Right kidney (tissue), 9 donors: ENCODE measurements around the gene DYRK4.
A peak's percentile ranks its signal among the peaks of the same experiment; 100 is the strongest.
"Not testable (repeated sequence)": the region's sequence is repeated elsewhere in the genome, so short reads cannot be mapped to it uniquely, and the experiment has no call there.

Source experiments
- DNase-seq: peaks from one replicate; pipeline ENCODE4 v3.0.0-alpha.2; 2016
- long read RNA-seq, 8 donors: transcript quantifications; one replicate each; lab custom pipeline, GENCODE V29; 2026

DYRK4 gene
- long read RNA-seq, donor 1, partial matches to known transcripts = 22 of 34 reads
- long read RNA-seq, donor 1, other reads (novel, unspliced or antisense) = 8 of 34 reads
- long read RNA-seq, donor 2, partial matches to known transcripts = 6 of 9 reads
- long read RNA-seq, donor 2, other reads (novel, unspliced or antisense) = 0 of 9 reads
- long read RNA-seq, donor 3, partial matches to known transcripts = 0 of 1 reads
- long read RNA-seq, donor 3, other reads (novel, unspliced or antisense) = 0 of 1 reads
- long read RNA-seq, donor 4, partial matches to known transcripts = 0 of 5 reads
- long read RNA-seq, donor 4, other reads (novel, unspliced or antisense) = 0 of 5 reads
- long read RNA-seq, donor 5, partial matches to known transcripts = 8 of 12 reads
- long read RNA-seq, donor 5, other reads (novel, unspliced or antisense) = 0 of 12 reads
- long read RNA-seq, donor 6, partial matches to known transcripts = 11 of 15 reads
- long read RNA-seq, donor 6, other reads (novel, unspliced or antisense) = 0 of 15 reads
- long read RNA-seq, donor 7, partial matches to known transcripts = 17 of 26 reads
- long read RNA-seq, donor 7, other reads (novel, unspliced or antisense) = 5 of 26 reads
- long read RNA-seq, donor 8, transcript DYRK4-212 (3 exons, 587 nt) = major isoform, 5 of 12 reads
- long read RNA-seq, donor 8, partial matches to known transcripts = 0 of 12 reads
- long read RNA-seq, donor 8, other reads (novel, unspliced or antisense) = 0 of 12 reads

GRCh38 chr12:4562034-4562657, at the start of gene DYRK4:
DYRK4 (plus strand) TSS chr12:4562208; CDS start chr12:4562246, 38 bp downstream.
- DNase-seq = peak; percentile 84

DNA sequence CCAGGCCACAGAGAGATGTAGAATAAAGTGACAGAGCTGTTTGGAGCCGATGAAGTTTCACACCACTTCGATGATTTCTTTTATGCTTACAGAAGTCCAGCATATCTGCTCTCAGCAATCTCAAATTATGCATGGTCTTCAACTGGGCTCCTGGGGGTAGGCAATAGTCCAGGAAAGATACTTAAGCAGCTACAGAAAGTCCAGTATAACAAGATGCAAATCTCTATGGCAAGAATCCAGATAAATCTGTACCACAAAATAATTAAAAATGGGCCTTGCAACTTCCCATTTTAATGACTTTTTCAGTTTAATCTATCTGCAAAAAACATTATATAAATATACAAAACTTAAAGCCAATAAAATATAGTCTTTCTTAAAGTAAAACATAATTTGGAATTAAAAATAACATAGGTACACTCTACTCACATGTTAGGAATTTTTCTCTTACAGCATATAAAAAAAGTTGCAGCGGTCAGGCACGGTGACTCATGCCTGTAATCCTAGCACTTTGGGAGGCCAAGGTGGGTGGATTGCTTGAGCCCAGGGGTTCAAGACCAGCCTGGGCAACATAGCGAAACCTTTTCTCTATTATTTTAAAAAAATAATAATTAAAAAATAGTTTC, 43.8 kb upstream of the DYRK4 start:
- no peak for DNase-seq

DNA sequence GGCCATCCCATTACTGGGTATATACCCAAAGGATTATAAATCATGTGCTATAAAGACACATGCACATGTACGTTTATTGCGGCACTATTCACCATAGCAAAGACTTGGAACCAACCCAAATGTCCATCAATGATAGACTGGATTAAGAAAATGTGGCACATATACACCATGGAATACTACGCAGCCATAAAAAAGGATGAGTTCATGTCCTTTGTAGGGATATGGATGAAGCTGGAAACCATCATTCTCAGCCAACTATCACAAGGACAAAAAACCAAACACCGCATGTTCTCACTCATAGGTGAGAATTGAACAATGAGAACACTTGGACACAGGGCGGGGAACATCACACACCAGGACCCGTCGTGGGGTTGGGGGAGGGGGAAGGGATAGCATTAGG, 38.6 kb upstream of the DYRK4 start:
- not testable (repeated sequence) for DNase-seq

DNA sequence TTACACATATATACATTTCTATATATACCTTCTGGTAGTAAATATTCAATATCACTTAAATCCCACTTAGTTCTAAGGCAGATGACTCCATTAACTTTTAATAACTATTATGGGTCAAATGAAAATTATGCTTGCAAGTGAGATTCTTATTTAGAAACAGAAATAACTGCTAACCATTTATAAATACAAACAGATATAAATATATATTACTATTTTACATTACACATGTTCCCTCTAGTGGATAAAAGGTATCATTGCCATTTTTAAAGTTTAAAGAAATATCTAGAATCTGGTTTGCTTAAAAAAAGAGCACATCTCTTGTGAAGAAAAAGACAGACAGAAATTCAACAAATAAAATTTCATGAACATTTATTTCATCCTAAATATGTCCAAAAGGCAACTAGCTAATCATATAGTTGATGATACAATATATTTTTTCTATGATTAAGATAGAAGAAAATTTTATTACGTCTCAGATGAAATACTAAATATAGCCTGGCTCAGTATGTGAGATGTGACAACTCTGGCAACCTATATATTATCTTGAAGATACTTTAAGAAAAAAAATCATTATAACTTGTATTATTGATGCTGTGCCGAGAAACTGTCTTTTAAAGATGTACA, 35.0 kb upstream of the DYRK4 start:
- no peak for DNase-seq

DNA sequence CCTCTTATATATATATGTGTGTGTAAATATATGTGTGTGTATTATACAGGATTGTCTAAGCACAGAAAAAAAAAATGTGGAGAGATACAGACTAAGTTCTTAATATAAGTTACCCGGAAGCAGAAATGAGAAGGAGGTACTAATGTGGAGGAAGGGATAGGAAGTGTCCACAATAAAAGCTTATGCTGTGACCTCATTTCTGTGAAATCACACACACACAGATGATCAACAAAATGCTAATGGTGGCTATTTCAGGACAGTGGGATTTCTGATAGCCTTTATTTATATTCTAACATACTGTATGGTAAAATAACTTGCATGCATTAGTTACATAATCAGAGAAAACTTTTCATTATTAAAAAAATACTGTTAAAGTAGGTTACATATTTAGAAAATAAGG, 31.8 kb upstream of the DYRK4 start:
- no peak for DNase-seq

DNA sequence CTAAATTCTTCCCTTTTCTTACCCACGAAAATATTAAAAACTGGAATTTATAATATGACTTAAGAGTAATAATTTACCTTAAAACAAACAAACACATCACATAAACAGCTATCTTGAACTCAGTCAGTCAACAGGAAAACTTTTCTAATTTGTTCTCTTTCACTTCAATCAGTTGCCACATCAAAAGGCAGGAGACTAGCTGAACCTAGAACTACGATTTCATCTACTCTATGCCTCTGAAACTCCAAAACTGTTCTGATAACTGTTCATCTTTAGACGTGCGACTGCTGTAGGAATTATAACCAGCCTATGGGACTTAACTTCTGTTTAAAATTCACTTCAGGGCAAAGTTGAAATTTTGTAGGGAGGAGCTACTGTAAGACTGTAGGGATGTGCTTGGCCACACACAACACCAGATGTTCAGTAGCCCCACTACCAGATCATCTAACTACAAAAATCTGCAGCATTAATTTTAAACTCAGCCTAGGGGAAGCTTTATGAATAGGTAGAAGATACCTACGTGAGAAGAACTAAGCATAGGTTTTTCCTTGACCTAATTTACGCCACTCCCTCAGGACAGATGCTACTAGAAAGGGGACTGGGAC, 30.9 kb upstream of the DYRK4 start:
- DNase-seq = no peak

DNA sequence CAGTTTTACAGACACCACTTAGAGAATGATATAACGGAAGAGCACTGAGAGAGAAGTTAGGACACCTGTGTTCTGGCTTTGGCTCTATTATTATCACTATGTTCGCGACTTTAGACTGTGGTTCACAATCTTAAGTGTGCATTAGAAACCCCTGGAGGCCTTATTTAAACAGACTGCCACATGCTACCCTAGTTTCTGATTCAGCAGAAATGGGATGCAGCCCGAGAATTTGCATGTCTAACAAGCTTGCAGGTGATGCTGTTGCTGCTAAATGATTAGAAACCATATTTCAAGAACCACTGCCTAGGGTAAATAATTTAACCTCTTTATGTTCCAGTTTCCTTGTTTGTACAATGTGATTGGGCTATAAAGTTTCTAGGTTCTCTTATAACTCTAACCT, 26.9 kb upstream of the DYRK4 start:
- DNase-seq = no peak

DNA sequence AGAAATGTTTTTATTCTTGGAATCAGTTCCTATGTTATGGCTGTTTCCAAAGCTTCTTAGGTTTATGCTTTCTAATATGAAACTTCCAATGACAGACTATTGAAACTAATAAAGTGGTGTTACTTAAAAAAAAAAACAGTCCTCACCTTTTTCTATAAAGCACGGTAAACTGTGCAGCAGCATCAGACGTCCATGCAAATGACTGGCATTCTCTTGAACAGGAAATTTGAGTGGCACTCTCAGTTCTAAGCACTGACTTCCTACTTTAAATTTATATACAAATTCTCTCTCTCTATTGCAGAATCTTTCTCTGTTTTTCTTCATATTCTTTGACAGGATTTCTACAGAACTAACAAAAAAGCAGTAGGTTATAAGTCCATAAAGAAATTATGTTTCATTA, 26.1 kb upstream of the DYRK4 start:
- DNase-seq = no peak

- peak; percentile 99 for DNase-seq
Observed at GRCh38 chr12:4538207-4539160, 23.5 kb upstream of the DYRK4 start, which contains the start of gene RAD51AP1. RAD51AP1 (plus strand) TSS chr12:4538890; CDS start chr12:4538940, 50 bp downstream.

DNA sequence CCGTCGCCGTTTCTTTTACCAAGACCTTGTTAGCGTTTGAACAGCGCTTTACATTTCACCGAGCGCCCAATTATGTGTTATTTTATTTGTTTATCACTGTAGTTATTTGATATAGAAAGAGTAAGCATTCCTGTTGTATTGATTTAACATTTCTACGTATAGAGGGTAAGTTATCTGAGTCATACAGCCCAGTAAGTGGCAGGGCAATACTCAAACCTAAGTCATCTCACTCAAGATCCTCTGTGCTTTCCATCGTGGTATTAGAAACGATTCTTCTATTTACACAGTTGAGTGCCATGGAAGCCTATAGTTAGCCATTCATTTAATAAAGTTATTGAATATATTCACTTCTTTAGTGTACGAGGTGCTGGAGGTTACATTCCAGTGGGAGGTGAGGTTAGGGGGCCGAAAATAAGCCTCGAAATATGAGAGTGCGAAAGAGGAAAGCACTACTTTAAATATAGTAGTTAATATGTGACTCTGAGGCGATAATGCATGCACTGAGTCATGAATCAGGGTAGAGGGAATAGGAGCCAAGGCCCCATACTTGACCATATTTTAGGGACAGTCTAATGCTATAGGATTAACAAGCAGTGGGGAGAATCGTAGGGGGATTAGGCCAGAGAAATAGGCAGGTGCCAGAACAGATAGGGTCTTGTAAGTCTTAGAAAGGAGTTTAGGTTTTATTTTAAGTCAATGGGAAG, 22.7 kb upstream of the DYRK4 start:
- DNase-seq = no peak

DNA sequence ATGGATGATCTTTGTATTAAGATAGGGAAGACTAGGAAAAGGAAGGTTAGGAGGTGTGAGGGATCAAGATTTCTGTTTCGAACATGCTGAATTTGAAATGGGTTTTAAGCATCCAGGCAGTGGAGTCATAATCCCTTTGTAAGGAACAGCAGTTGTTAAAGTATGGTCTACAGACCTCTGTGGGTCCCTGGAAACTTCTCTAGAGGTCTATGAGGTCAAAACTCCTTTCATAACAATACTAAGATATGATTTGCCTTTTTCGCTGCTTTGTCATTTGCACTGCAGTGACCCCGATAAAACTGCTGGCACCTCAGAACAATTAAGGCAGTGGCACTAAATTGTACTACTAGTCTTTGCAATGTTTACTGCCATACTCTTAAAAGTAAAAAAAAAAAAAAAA, 21.8 kb upstream of the DYRK4 start:
- DNase-seq = no peak

DNA sequence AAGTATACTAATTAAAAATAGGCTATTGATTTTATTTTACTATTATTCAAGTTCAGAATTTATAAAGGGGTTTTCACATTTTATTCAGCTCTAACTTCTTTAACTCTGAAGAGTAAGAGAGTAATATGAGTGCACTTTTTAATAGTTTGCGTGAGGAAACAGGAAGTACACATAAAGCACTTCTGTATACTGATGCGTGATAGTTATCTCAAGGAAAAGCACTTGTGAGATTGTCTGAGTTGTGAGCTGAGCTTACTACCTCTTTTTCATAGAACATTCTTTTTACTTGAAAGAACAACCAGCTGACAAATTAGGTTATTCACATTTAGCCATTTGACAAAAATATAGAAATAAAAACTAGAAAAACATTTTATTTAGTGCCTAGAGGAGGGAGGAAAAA, 21.4 kb upstream of the DYRK4 start:
- DNase-seq = no peak

DNA sequence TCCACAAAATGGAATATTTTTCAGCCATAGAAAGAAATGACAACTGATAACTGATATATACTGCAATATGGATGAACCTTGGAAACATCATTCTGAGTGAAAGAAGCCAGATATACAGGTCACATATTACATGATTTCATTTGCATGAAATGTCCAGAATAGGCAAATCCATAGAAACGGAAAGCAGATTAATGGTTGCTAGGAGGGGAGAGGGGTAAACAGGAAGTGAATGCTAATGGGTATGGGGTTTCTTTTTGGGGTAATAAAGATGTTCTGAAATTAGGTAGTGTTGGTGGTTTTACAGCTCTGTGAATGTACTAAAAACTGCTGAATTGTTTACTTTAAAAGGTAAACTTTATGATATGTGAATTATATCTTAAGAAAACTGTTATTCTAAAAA, 16.8 kb upstream of the DYRK4 start:
- DNase-seq = no peak

GRCh38 chr12:4552191-4552590, 9.8 kb upstream of the DYRK4 start:
- DNase-seq = no peak

- no peak for DNase-seq
Observed at GRCh38 chr12:4553943-4554342, 8.1 kb upstream of the DYRK4 start.

DNA sequence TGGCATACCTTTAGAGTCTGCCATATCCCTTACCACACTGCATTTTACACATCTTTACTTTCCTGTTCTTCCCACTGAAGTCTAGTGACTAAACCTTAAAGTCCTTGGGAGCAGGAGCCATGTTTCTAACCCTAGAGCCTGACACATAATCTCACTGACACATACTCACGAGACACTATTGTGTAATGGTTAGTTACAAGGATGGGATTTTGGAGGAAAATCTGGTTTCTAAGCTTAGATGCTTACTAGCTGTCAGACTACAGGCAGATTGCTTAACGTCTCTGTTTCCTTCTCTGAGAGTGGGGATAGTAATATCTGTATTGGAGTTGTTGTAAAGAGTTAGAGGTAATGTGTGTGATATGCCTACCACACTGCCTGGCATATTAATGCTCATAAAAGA, 6.2 kb upstream of the DYRK4 start:
- no peak for DNase-seq

DNA sequence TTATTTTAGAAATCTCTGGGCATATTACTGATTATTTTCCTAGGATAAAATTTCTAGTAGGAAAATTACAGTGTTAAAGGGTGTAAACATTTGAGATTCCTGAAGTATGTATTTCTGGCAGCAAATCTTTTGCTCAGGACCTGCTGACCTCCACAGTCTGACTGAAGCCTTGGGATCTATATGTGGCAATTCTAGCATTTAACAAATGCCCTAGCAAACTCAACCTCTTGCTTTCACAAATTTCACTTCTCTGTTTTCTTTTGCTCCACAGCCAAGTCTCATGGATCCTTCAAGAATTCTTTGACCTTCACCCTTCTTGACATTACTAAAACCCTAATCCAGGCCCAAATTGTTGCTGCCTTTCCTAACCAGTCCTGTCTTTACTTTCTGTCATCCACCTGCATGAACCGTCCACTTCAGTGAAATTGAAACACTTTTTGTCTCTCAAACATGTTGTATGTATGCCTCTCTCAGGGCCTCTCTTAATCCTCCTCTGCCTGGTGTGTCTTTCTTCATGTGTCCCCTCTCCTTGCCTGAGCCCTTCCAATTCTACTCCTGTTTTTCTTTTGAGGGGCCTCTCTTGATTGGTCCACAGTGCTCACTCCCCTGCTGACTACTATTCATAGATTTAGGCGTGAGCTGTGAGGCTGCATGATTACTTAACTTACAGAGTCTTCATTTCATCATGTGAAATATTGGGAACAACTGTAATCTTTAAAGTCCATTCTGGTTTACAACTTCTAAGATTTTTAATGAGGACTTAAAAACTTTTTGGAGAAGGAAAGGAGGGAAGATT, 5.1 kb upstream of the DYRK4 start:
- DNase-seq = no peak

GRCh38 chr12:4557586-4557985, 4.4 kb upstream of the DYRK4 start:
- no peak for DNase-seq

DNA sequence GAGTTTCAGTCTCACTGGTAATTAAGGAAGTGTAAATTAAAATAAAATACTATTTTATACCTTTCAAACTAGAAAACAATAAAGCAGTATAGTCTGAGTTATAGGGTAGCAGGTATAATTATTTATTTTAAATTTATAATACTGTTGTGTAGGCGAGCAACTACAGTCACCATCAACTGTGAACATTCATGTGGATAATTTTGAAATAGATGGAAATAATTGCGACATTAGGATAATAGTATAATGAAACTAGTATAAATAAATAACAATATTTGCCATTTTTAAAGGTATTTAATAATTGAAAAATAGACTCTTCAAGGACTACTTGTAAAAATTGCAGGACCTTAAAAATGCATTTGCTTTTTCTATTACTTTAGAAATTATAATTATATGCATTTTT, 3.8 kb upstream of the DYRK4 start:
- no peak for DNase-seq
